Kidney tubule cell (primary cell): ENCODE measurements around the gene LRRC1.
"Not testable (repeated sequence)": the region's sequence is repeated elsewhere in the genome, so short reads cannot be mapped to it uniquely, and the experiment has no call there.

ENCODE experiments used
- DNase-seq: peaks from one replicate; pipeline ENCODE4 v3.0.0-alpha.2; 2018; ENCODE audit warnings: low spot score

The LRRC1 gene

GRCh38 chr6:53794720-53795339 is at the start of gene LRRC1:
TSS of gene LRRC1 (plus strand) at chr6:53795005. CDS start at chr6:53795257, 252 bp downstream.
- peak; percentile 93 for DNase-seq

DNA sequence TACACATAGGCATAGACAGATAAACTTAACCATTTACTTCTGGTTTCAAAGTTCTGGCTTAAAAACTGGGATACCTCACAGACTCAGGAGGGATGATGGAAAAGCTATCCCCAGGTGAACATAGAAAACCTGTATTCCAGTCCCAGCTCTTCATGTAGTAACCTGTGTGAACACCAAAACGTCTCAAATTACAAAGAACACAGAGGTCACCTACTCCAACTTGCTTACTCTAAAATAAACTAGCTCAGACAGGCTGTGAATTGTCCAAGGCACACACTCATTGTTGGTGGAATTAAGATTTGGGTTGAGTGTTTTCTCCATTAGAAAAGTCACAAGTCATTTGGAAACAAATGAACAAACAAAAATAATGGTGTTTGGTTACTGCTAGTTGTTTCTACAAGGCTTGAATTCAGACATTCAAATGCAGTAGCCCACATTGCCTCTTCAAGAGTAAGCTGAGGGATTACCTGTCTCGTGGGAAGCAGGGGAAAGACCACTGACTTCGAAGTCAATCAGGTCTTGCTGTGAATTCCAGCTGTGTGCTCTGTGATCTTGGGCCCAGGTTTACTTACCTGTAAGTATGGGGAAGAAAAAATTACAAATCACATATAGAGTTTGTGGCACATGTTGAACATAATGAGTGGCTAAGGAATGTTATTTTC is 48.2 kb upstream of the LRRC1 start:
- no peak for DNase-seq

- DNase-seq: no peak
These were observed 44.7 kb upstream of the LRRC1 start for GRCh38 chr6:53750052-53750650.

- DNase-seq: no peak
These were observed 43.4 kb upstream of the LRRC1 start for GRCh38 chr6:53751417-53751816.

DNA sequence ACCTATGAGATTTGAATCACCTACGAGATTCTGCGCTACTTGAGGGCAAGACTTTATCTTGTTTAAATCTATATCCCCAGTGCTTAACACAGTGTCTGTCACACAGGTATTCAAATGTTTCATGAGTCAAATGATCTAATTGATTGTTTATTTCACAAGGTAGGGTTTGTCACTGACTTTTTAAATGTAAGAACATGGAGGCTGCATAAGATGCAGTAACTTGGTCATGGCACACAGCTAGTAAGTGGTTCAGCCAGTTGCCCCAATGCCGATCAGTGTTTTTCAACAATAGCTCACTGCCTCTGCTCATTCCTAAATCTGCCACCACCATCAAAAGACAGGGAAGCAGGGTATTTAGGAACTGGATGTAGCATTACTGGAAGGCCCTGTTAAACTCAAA is 42.4 kb upstream of the LRRC1 start:
- no peak for DNase-seq

- DNase-seq: peak; percentile 7
These were observed 41.9 kb upstream of the LRRC1 start for GRCh38 chr6:53752856-53753255.

- no peak for DNase-seq
These were observed 40.5 kb upstream of the LRRC1 start for GRCh38 chr6:53754330-53754729.

DNA sequence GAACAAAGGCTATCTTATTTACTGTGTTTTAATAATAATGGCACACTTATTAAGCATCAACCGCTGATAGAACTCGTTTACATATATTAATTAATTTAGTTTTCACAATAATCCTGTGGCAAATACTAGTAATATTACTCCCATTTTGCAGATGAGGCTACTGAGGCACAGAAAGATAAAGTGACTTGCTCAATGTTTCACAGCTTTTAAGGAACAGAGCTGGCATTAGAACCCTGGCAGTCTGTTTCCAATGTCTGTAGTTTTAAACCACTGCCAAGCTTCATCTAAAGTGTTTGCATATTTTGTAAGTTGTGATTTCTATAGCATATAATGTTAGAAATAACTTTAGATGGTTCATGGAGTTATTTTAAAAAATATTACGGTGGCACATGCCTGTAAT is 38.4 kb upstream of the LRRC1 start:
- no peak for DNase-seq

GRCh38 chr6:53758496-53758895 is 36.3 kb upstream of the LRRC1 start:
- DNase-seq: no peak

- DNase-seq: peak; percentile 45
These were observed 33.8 kb upstream of the LRRC1 start for GRCh38 chr6:53761036-53761435.

DNA sequence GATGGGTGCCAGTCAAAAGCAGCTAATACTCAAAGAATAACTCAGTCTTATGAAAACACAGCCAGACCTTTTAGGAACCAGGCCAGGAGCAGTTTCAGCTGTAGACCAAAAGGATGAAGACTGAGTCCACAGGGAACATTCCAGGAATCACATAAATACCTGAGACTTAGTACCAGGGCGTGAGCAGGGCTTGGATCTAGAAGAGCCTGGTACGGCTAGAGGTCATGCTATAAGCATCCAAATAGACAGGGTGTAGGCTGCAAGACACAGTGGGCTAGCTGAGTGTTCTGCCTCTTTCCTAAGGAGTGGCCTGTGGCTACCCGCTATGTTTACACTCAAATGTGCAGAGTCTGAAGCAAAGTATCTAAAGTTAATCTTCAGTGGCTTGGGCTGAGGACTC is 29.5 kb upstream of the LRRC1 start:
- no peak for DNase-seq

DNA sequence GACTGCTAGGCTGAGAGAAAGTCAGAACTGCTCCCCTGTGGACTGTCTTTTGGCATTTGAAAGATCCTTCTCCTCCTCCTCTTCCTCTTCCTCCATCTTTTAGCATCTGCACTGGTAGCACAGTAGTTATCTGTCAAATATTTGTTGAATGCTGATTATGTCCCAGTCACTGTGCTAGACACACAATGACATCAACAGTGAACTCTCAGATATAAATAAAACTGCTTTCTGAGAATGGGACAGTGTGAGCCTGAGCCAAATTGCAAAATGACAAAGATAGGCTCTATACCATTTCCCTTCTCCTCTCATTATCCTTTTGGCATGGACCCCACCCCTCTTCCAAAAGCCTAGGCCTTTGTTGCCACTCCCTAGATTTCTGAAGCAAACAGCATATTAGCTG is 27.9 kb upstream of the LRRC1 start:
- DNase-seq: no peak

DNA sequence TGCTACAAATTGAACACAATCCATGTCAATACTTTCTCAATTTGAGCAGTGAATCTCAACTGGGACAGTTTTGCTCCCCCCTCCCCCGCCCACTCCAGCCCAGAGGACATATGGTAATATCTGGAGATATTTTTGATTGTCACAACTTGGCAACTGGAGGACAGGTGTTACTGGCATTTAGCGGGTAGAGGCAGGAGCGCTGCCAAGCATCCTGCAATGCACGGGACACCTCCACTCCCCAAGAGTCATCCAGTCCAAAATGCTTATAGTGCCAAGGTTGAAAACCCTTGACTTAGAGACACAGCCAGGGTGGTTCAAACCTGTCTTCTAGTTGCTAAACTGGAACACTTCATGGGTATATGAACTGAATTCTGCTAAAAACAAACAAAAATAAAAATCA is 26.9 kb upstream of the LRRC1 start:
- DNase-seq: no peak

- DNase-seq: peak; percentile 25
These were observed 26.2 kb upstream of the LRRC1 start for GRCh38 chr6:53768636-53769035.

GRCh38 chr6:53770780-53771249 is 24.0 kb upstream of the LRRC1 start:
- DNase-seq: no peak

DNA sequence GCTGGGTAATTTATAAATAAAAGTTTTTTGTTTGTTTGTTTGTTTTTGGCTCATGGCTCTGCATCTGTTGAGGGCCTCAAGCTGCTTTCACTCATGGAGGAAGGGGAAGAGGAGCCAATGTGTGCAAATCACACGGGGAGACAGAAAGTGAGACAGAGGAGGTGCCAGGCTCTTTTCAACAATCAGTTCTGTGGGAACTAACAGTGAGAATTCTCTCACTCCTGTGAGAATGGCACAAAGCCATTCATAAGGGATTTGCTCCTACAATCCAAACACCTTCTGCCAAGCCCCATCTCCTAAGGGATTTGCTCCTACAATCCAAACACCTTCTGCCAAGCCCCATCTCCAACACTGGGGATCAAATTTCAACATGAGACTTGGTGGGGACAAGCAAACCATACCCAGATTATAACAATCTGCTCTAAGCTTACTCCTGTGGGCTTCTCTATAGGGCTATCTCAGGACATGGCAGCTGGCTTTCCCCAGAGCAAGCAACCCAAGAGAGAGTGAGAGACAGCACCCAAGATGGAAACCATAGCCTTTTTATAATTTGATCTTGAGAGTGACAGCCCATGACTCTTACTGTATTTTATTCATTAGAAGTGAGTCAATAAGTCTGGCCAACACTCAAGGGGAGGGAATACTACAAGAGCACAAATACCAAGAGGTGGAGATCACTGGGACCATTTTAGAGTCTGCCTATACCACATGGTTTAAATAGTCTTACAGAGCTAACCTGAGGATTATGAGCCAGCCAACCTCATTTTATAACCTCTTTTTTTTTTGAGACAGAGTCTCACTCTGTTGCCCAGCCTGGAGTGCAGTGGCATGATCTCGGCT is 22.8 kb upstream of the LRRC1 start:
- peak; percentile 58 for DNase-seq

- no peak for DNase-seq
These were observed 21.6 kb upstream of the LRRC1 start for GRCh38 chr6:53773044-53773696.

DNA sequence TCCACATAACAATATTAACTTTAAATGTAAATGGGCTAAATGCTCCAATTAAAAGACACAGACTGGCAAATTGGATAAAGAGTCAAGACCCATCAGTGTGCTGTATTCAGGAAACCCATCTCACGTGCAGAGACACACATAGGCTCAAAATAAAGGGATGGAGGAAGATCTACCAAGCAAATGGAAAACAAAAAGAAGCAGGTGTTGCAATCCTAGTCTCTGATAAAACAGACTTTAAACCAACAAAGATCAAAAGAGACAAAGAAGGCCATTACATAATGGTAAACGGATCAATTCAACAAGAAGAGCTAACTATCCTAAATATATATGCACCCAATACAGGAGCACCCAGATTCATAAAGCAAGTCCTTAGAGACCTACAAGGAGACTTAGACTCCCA is 18.7 kb upstream of the LRRC1 start:
- not testable (repeated sequence) for DNase-seq

DNA sequence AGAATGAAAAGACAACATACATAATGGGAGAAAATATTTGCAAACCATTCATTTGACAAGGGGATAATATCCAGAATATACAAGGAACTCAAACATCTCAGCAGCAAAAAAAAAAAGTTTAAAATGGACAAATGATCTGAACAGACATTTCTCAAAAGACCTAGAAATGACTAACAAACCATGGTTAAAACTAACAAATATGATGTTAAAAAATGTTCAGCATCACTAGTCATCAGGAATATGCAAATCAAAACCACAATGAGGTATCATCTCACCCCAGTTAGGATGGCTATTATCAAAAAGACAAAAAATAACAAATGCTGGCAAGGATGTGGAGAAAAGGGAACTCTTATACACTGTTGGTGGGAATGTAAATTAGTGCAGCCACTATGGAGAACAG is 9.8 kb upstream of the LRRC1 start:
- not testable (repeated sequence) for DNase-seq

- DNase-seq: no peak
These were observed 8.0 kb upstream of the LRRC1 start for GRCh38 chr6:53786832-53787231.

- DNase-seq: no peak
These were observed 3.9 kb upstream of the LRRC1 start for GRCh38 chr6:53790886-53791285.

DNA sequence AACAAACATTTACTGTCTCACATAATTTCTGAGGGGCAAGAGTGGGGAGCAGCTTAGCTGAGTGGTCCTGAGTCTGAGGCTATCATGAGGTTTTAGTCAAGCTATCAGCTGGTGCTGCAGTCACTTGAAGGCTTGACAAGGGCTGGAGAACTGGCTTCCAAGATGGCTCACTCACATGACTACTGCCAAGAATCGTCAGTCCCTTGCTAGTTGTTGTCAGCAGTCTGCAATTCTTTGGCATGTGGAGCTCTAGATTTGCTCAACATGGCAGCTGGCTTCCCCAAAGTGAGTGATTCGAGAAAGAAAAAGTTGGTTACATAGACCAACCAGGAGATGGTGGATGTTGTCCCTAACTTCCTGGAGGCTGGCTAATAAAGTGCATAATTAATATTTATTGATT is 2.8 kb upstream of the LRRC1 start:
- no peak for DNase-seq
